GM06990 (cell line): ENCODE results near the gene NTN1.

Experiments used
- DNase-seq: peaks from one replicate; pipeline ENCODE4 v3.0.0-alpha.2; 2011; ENCODE audit not compliant: insufficient read length; ENCODE audit errors: extremely low read depth
- H3K27me3 ChIP-seq: replicated peaks from 2 replicates; pipeline ENCODE4 v1.6.0; 2011; ENCODE audit warnings: low read length; ENCODE audit not compliant: control insufficient read depth, insufficient read depth
- H3K36me3 ChIP-seq: 2 replicates; pipeline ENCODE4 v1.5.1; 2011; ENCODE audit warnings: low read length; ENCODE audit not compliant: control insufficient read depth, insufficient read depth
- H3K4me3 ChIP-seq: replicated peaks from 2 replicates; pipeline ENCODE4 v1.5.1; 2011; ENCODE audit warnings: low read depth, mild to moderate bottlenecking, control low read depth, low read length
- CTCF ChIP-seq: IDR thresholded peaks from 2 replicates; pipeline ENCODE4 v1.5.1; 2011; ENCODE audit warnings: low read length, control low read depth, mild to moderate bottlenecking, inconsistent platforms; ENCODE audit not compliant: insufficient read depth, poor library complexity, severe bottlenecking

Gene NTN1

GRCh38 chr17:9004132-9004960 is 17.0 kb upstream of the NTN1 start:
- Histone ChIP-seq H3K4me3 (no peak overlapping the region), H3K27me3 (peaks cover 1% of the 10 kb centered on the region), H3K36me3 (no peaks in the 10 kb centered on the region)
- no peak for TF ChIP-seq CTCF
- DNase-seq, result no peak

GRCh38 chr17:9004961-9005285 is 16.4 kb upstream of the NTN1 start:
- no peak for TF ChIP-seq CTCF
- Histone ChIP-seq H3K27me3 (peaks cover 2% of the 10 kb centered on the region), H3K4me3 (no peak overlapping the region), H3K36me3 (no peaks in the 10 kb centered on the region)
- DNase-seq, result no peak

DNA sequence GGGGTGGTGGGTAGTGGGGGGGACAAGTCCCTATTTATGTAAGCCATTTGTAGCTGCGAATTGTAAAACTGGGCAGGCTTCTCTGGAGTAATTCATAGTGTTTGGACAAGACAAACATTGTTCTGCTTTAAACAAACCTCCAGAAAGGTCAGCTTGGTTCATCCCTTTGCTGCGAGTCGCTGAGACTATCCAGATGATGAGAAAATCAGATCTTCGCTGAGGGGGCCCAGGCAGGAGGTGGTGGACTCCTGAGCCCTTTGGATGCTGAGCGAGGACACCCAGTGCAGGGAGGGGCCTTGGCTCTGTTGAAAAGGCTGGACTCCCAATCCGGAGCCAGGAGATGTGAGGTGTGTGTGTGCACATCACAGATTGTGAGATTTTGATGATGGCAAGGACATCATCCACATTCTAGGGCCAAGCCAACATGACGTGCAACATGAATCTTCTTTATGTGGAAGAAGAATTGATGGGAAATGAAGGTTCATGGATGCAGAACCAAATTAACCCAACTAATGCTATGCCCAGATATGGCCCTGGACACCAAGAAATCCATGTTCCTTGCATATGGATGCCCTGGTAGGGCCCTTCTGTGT is 15.0 kb upstream of the NTN1 start:
- peaks cover 4% of the 10 kb centered on the region for H3K27me3 ChIP-seq
- no peak for DNase-seq
- H3K4me3 ChIP-seq, result no peak overlapping the region
- no peaks in the 10 kb centered on the region for H3K36me3 ChIP-seq
- no peak for TF ChIP-seq CTCF

DNA sequence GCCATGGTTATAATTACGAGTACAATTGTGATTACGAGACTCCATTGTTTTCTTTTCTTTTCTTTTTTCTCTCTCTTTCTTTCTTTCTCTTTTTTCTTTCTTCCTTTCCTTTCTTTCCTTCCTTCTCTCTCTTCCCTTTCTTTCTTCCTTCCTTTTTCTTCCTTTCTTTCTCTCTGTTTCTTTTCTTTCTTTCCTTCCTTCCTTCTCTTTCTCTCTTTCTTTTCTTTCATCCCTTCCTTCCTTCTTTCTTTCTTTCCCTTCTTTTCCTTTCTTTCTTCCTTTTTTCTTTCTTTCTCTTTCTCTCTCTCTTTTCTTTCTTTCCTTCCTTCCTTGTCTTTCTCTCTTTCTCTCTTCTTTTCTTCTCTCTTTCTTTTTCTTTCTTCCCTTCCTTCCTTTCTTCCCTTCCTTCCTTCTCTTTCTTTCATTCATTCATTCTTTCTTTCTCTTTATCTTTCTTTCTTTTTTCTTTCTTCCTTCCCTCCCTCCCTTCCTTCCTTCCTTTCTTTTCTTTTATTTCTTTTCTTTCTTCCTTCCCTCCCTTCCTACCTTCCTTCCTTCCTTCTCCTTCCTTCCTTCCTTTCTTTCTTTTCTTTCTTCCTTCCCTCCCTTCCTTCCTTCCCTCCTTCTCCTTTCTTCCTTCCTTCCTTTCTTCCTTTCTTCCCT is 14.1 kb upstream of the NTN1 start:
- DNase-seq, result no peak

DNA sequence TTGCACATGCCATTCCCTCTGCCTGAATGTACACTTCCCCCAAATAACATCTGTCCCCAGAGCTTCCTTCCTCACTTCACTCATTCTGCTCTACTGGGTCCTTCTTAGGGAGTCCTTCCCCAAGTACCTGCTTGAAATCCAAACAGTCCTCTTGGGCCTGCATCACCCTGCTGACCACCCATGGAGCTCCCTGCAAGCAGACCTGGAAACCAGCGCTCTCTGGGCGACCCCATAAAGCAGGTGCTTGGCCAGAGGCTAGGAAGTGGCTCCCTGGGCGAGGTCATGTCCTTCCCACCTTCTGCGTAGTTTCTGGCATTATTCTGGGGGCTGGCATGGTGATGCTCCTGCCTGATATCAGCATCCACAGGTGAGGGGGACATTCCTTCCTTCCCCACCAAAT is 12.2 kb upstream of the NTN1 start:
- Histone ChIP-seq H3K4me3 (no peak overlapping the region), H3K27me3 (peaks cover 3% of the 10 kb centered on the region), H3K36me3 (no peaks in the 10 kb centered on the region)
- no peak for TF ChIP-seq CTCF
- DNase-seq, result no peak

More for the DNA sequence above, 14.1 kb upstream of the NTN1 start:
- H3K36me3 ChIP-seq, result no peaks in the 10 kb centered on the region
- TF ChIP-seq CTCF, result no peak
- no peak overlapping the region for H3K4me3 ChIP-seq
- H3K27me3 ChIP-seq, result peaks cover 4% of the 10 kb centered on the region
